H1 (cell line): ENCODE data around the gene CACNA1C. TPM values are rescaled to one million over a fixed set of nuclear protein-coding genes. Genes with fewer than 3 reads are reported as not detected.

Source experiments
- CTCF ChIA-PET: fragments of 300-600 bp; sonication (Branson Sonifier 250); formaldehyde crosslinking; loops from one replicate; lab custom pipeline; 2021; ENCODE audit not compliant: partially characterized antibody; lab: Charles Lee
- POLR2A ChIA-PET: fragments of 300-600 bp; sonication (Branson Sonifier 250); formaldehyde crosslinking; loops from one replicate; lab custom pipeline; 2021; ENCODE audit warnings: inconsistent platforms; ENCODE audit not compliant: partially characterized antibody; lab: Charles Lee
- DNase-seq, 2 experiments: peaks; one replicate each; pipeline versions ENCODE4 v3.0.0 to v3.0.0-alpha.2; 2010 to 2022; ENCODE audit warnings: low spot score in 2 of 2, low read depth in 1 of 2, mixed read lengths in 1 of 2
- FAIRE-seq: peaks from 2 replicates; lab custom pipeline; 2011; peaks lifted over from hg19 to GRCh38; lab: Jason Lieb, UNC
- H2AFZ ChIP-seq: 2 replicates; pipeline ENCODE4 v1.8.1; 2012; ENCODE audit warnings: low read length, inconsistent platforms
- H2AK5ac ChIP-seq: 2 replicates; pipeline ENCODE4 v1.6.1; 2013; ENCODE audit warnings: low read depth, low read length
- H2BK120ac ChIP-seq: replicated peaks from 2 replicates; pipeline ENCODE3; 2013; ENCODE audit warnings: low read depth, low read length, inconsistent platforms
- H2BK12ac ChIP-seq: 2 replicates; pipeline ENCODE4 v1.6.1; 2013; ENCODE audit warnings: low read depth, low read length
- H2BK15ac ChIP-seq: 2 replicates; pipeline ENCODE4 v1.6.1; 2013; ENCODE audit warnings: low read length
- H2BK20ac ChIP-seq: 2 replicates; pipeline ENCODE4 v1.6.1; 2013; ENCODE audit warnings: low read length
- H2BK5ac ChIP-seq: 2 replicates; pipeline ENCODE4 v1.6.1; 2013; ENCODE audit warnings: low read depth, low read length
- H3K14ac ChIP-seq: 2 replicates; pipeline ENCODE4 v1.6.1; 2013; ENCODE audit warnings: inconsistent platforms; ENCODE audit not compliant: insufficient read length
- H3K18ac ChIP-seq: 2 replicates; pipeline ENCODE4 v1.6.1; 2013; ENCODE audit warnings: low read length; ENCODE audit errors: extremely low read depth
- H3K23ac ChIP-seq: 2 replicates; pipeline ENCODE4 v1.6.1; 2013; ENCODE audit warnings: inconsistent platforms; ENCODE audit not compliant: insufficient read length
- H3K23me2 ChIP-seq: 2 replicates; pipeline ENCODE4 v1.6.1; 2013; ENCODE audit warnings: low read depth, low read length
- H3K27ac ChIP-seq: 2 replicates; pipeline ENCODE4 v1.6.1; 2011; ENCODE audit warnings: low read depth, low read length, inconsistent platforms
- H3K27me3 ChIP-seq, 4 experiments: replicated peaks in 1 of 4; 1 replicate in 1 of 4; 2 replicates in 3 of 4; pipeline versions ENCODE4 v1.6.1 to v1.8.1; 2011 to 2013; ENCODE audit warnings: low read length in 3 of 4, mild to moderate bottlenecking in 3 of 4, inconsistent platforms in 2 of 4, mixed read lengths in 2 of 4, moderate library complexity in 1 of 4; ENCODE audit not compliant: control insufficient read depth in 3 of 4, insufficient read depth in 3 of 4; ENCODE audit errors: extremely low read depth in 1 of 4
- H3K36me3 ChIP-seq, 4 experiments: 2 replicates each; pipeline versions ENCODE4 v1.6.1 to v1.8.1; 2011 to 2013; ENCODE audit warnings: mild to moderate bottlenecking in 4 of 4, low read length in 3 of 4, moderate library complexity in 2 of 4, control low read depth in 1 of 4, inconsistent platforms in 1 of 4; ENCODE audit not compliant: insufficient read depth in 4 of 4, control insufficient read depth in 2 of 4
- H3K4ac ChIP-seq: replicated peaks from 2 replicates; pipeline ENCODE3; 2013; ENCODE audit warnings: low read length, low read depth, mixed read lengths, inconsistent platforms; ENCODE audit not compliant: insufficient read length
- H3K4me1 ChIP-seq, 4 experiments: replicated peaks in 1 of 4; 1 replicate in 1 of 4; 2 replicates in 3 of 4; pipeline versions ENCODE4 v1.6.1 to v1.8.1; 2011 to 2013; ENCODE audit warnings: low read length in 3 of 4, inconsistent platforms in 2 of 4, mixed read lengths in 1 of 4; ENCODE audit not compliant: insufficient read depth in 4 of 4, control insufficient read depth in 3 of 4
- H3K4me2 ChIP-seq, 2 experiments: 2 replicates each; pipeline versions ENCODE4 v1.6.1 to v1.8.1; 2011 to 2013; ENCODE audit warnings: low read depth in 2 of 2, low read length in 2 of 2, control low read depth in 1 of 2, inconsistent platforms in 1 of 2, mild to moderate bottlenecking in 1 of 2; ENCODE audit not compliant: insufficient read depth in 1 of 2
- H3K4me3 ChIP-seq, 4 experiments: fragments of 200-600, 300-600 bp in 1 of 4; sonication (generic), shearing (Covaris generic), sonication (Bioruptor Twin) in 1 of 4; 2 replicates each; pipeline versions ENCODE4 v1.5.1 to v1.8.1; 2011 to 2016; ENCODE audit warnings: low read length in 4 of 4, low read depth in 3 of 4, control low read depth in 2 of 4, inconsistent platforms in 2 of 4, mild to moderate bottlenecking in 2 of 4, mixed read lengths in 1 of 4, moderate library complexity in 1 of 4; ENCODE audit not compliant: insufficient read depth in 2 of 4; ENCODE audit errors: extremely low read depth in 1 of 4
- H3K56ac ChIP-seq: replicated peaks from 2 replicates; pipeline ENCODE3; 2013; ENCODE audit warnings: low read depth, mild to moderate bottlenecking, mixed read lengths, low read length, inconsistent platforms; ENCODE audit not compliant: insufficient read length
- H3K79me1 ChIP-seq: 2 replicates; pipeline ENCODE4 v1.6.1; 2013; ENCODE audit warnings: low read depth, low read length, control low read depth
- H3K79me2 ChIP-seq, 2 experiments: 2 replicates each; pipeline versions ENCODE4 v1.6.1 to v1.8.1; 2012 to 2013; ENCODE audit warnings: low read length in 2 of 2, mild to moderate bottlenecking in 2 of 2, inconsistent platforms in 1 of 2; ENCODE audit not compliant: insufficient read depth in 2 of 2, control insufficient read depth in 1 of 2
- H3K9ac ChIP-seq, 4 experiments: replicated peaks in 1 of 4; 1 replicate in 1 of 4; 2 replicates in 3 of 4; pipeline versions ENCODE4 v1.6.1 to v1.8.1; 2011 to 2013; ENCODE audit warnings: low read depth in 3 of 4, low read length in 3 of 4, control low read depth in 2 of 4, mild to moderate bottlenecking in 2 of 4, moderate library complexity in 2 of 4, inconsistent platforms in 1 of 4; ENCODE audit errors: extremely low read depth in 1 of 4
- H3K9me3 ChIP-seq, 2 experiments: 2 replicates each; pipeline versions ENCODE4 v1.6.1 to v1.8.1; 2012 to 2013; ENCODE audit warnings: mild to moderate bottlenecking in 2 of 2, moderate library complexity in 2 of 2, control low read depth in 1 of 2, inconsistent platforms in 1 of 2, low read depth in 1 of 2, low read length in 1 of 2, mixed read lengths in 1 of 2; ENCODE audit not compliant: insufficient read depth in 2 of 2
- H4K20me1 ChIP-seq, 2 experiments: replicated peaks in 1 of 2; 2 replicates each; pipeline versions ENCODE3 to v1.8.1; 2011 to 2013; ENCODE audit warnings: inconsistent platforms in 2 of 2, low read length in 2 of 2, mild to moderate bottlenecking in 1 of 2; ENCODE audit not compliant: insufficient read depth in 2 of 2, control insufficient read depth in 1 of 2
- H4K5ac ChIP-seq: 2 replicates; pipeline ENCODE4 v1.6.1; 2013; ENCODE audit warnings: low read length, low read depth, mixed read lengths, inconsistent platforms; ENCODE audit not compliant: insufficient read length
- H4K8ac ChIP-seq: 2 replicates; pipeline ENCODE4 v1.8.0; 2013; ENCODE audit warnings: mild to moderate bottlenecking, moderate library complexity, low read length, inconsistent platforms; ENCODE audit not compliant: insufficient read depth; ENCODE audit errors: extremely low read depth
- H4K91ac ChIP-seq: replicated peaks from 2 replicates; pipeline ENCODE3; 2013; ENCODE audit warnings: low read length, mixed read lengths, inconsistent platforms; ENCODE audit not compliant: insufficient read length
- FOSL1 ChIP-seq: IDR thresholded peaks from 2 replicates; pipeline ENCODE4 v1.6.1; 2011; ENCODE audit warnings: mild to moderate bottlenecking, low read depth, low read length, moderate library complexity; ENCODE audit not compliant: insufficient read depth
- SIRT6 ChIP-seq: IDR thresholded peaks from one replicate; pipeline ENCODE4 v1.7.1; 2012; ENCODE audit warnings: low read length, inconsistent platforms
- WGBS, 2 experiments: shearing (Covaris generic) in 1 of 2; methylation state at CpG; one replicate each; pipeline versions ENCODE4 v1.1.6 to v1.1.7; 2013 to 2015; ENCODE audit warnings: low lambda C conversion rate in 2 of 2, mixed read lengths in 2 of 2, inconsistent platforms in 1 of 2, low coverage in 1 of 2, missing lambda C conversion rate in 1 of 2; ENCODE audit not compliant: insufficient replicate concordance in 2 of 2, insufficient coverage in 1 of 2, insufficient read length in 1 of 2; ENCODE audit errors: extremely low coverage in 1 of 2, missing lambda C conversion rate in 1 of 2; 5-methylcytosine and 5-hydroxymethylcytosine counted together
- polyA plus RNA-seq, 7 experiments: library from polyadenylated mRNA; depleted of rRNA in 3 of 7; stranded (reverse) in 5 of 7; unstranded in 2 of 7; fragments of >200 nt in 5 of 7; fragments of 200-250 nt in 2 of 7; gene quantifications; 1 replicate in 5 of 7; 2 replicates in 1 of 7; 4 replicates in 1 of 7; pipeline versions ENCODE4 v1.2.1 to v1.2.3, GENCODE V29; 2011 to 2013; ENCODE audit warnings: missing spikeins in 2 of 7, mixed read lengths in 2 of 7
- total RNA-seq: library from RNA; stranded (reverse); fragmentation: NEBNext Ultra II Directional; extraction: Animal tissue kit (Norgen Biotek cat#: 25700); gene quantifications from 2 replicates; pipeline ENCODE4 v1.2.1, GENCODE V29; 2021

CACNA1C gene
- total and polyA plus RNA-seq, 2 of the 8 experiments (the other 6 are each of a cell fraction or from before 2014, with no cell fraction given), result 1.3 TPM

DNA sequence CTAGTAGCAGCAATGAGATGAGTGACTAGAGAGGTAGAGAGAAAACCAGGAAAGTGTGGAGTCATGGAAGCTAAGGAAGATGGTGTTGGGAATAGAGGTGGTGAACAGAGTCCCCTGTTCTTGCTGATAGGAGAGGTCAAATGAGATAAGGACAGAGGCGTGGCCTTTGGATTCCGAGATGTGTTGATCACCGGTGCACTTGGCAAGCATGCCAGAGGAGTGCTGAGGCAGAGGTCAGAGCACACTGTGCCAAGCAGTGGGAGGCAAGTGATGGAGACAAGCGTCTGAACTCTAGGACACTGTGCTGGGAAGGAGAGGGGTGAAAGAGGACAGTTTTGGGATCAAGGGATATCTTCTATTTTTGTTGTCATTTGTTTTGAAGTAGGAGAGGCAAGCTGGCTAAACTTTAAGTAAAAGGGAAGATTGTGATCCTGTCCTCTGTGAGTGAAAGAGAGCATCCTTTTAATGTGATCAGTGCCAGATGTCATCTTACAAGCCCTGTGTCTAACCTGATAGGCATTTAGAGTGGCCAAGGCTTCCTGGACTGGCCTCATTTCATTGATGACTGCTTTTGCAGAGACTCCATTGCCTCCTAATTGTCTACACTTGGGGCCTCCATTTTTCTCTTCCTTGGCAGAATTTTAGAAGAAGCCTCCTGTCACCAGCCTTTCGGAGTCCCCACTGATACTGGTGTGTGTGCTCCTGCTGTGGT lies 336.4 kb downstream of the CACNA1C start:
- H3K36me3 ChIP-seq, result no peaks in the 10 kb centered on the region
- no peaks in the 10 kb centered on the region for H3K4me1 ChIP-seq
- H4K91ac ChIP-seq, result no peak overlapping the region
- H2BK5ac ChIP-seq, result no peak overlapping the region
- no peak overlapping the region for H3K4me2 ChIP-seq
- no peak overlapping the region for H2BK120ac ChIP-seq
- ChIA-PET POLR2A (no interaction called here), CTCF (interaction anchor here (0.7 to 1.4 kb wide), 2 partner anchors 12 to 35 kb away, joined by 3 read pairs; no protein-coding TSS in a partner anchor)
- no peak overlapping the region for H3K56ac ChIP-seq
- H3K14ac ChIP-seq, result no peak overlapping the region
- no peak overlapping the region for H3K23ac ChIP-seq
- no peak overlapping the region for H3K4me3 ChIP-seq
- no peaks in the 10 kb centered on the region for H4K20me1 ChIP-seq
- H2AK5ac ChIP-seq, result no peak overlapping the region
- H3K9ac ChIP-seq, result no peak overlapping the region
- H3K23me2 ChIP-seq, result no peaks in the 10 kb centered on the region
- no peak overlapping the region for H4K8ac ChIP-seq
- no peak overlapping the region for H2BK20ac ChIP-seq
- H3K27ac ChIP-seq, result no peak overlapping the region
- no peak for FAIRE-seq
- no peaks in the 10 kb centered on the region for H3K9me3 ChIP-seq
- no peak overlapping the region for H3K4ac ChIP-seq
- no peak overlapping the region for H2BK15ac ChIP-seq
- no peak overlapping the region for H4K5ac ChIP-seq
- H3K79me2 ChIP-seq, result no peaks in the 10 kb centered on the region
- no peak overlapping the region for H3K18ac ChIP-seq
- H3K79me1 ChIP-seq, result no peaks in the 10 kb centered on the region
- WGBS, 2 experiments, result 92% methylated on average over 5 of the region's 5 CpGs; no CpG with 5 or more reads in 1 of the 2 experiments
- H3K27me3 ChIP-seq, result no peaks in the 10 kb centered on the region
- H2AFZ ChIP-seq, result no peak overlapping the region
- no peak for DNase-seq
- H2BK12ac ChIP-seq, result no peak overlapping the region
- TF ChIP-seq FOSL1 (no peak), SIRT6 (no peak)
